Fibroblast of lung (primary cell): Measurements from ENCODE around the gene SGO2. TPM values are rescaled to one million over a fixed set of nuclear protein-coding genes. Genes with fewer than 3 reads are reported as not detected.

Experiments used
- DNase-seq, 2 donors: peaks; one replicate each; pipeline versions ENCODE4 v3.0.0 to v3.0.0-alpha.2; 2010; ENCODE audit warnings: low read depth in 2 of 2
- H2AFZ ChIP-seq: 2 replicates; pipeline ENCODE4 v1.5.1; 2012; ENCODE audit warnings: low read length, control low read depth, inconsistent platforms
- H3K27ac ChIP-seq: 2 replicates; pipeline ENCODE4 v1.5.1; 2011; ENCODE audit warnings: low read length, control low read depth; ENCODE audit not compliant: insufficient read depth
- H3K27me3 ChIP-seq: 2 replicates; pipeline ENCODE4 v1.5.1; 2011; ENCODE audit warnings: mild to moderate bottlenecking, low read length; ENCODE audit not compliant: control insufficient read depth, insufficient read depth
- H3K36me3 ChIP-seq: 2 replicates; pipeline ENCODE4 v1.5.1; 2011; ENCODE audit warnings: low read length; ENCODE audit not compliant: control insufficient read depth, insufficient read depth
- H3K4me1 ChIP-seq: 2 replicates; pipeline ENCODE4 v1.5.1; 2011; ENCODE audit warnings: low read length; ENCODE audit not compliant: control insufficient read depth, insufficient read depth; ENCODE audit errors: extremely low read depth
- H3K4me2 ChIP-seq: 2 replicates; pipeline ENCODE4 v1.5.1; 2011; ENCODE audit warnings: low read length, control low read depth; ENCODE audit not compliant: insufficient read depth; ENCODE audit errors: extremely low read depth
- H3K4me3 ChIP-seq, 4 experiments: fragments of 200-600 bp in 1 of 4; sonication (generic) in 1 of 4; replicated peaks in 1 of 4; 2 replicates each; pipeline ENCODE4 v1.5.1; 2011 to 2016; ENCODE audit warnings: low read length in 4 of 4, low read depth in 3 of 4, mild to moderate bottlenecking in 3 of 4, control low read depth in 2 of 4, inconsistent platforms in 1 of 4, mixed read lengths in 1 of 4; ENCODE audit not compliant: insufficient read depth in 1 of 4; ENCODE audit errors: control extremely low read depth in 1 of 4
- H3K79me2 ChIP-seq: 2 replicates; pipeline ENCODE4 v1.5.1; 2012; ENCODE audit warnings: mild to moderate bottlenecking, low read length, inconsistent platforms; ENCODE audit not compliant: control insufficient read depth, insufficient read depth
- H3K9ac ChIP-seq: 2 replicates; pipeline ENCODE4 v1.5.1; 2011; ENCODE audit warnings: mild to moderate bottlenecking, low read length, control low read depth; ENCODE audit not compliant: insufficient read depth
- H3K9me3 ChIP-seq: 2 replicates; pipeline ENCODE4 v1.5.1; 2012; ENCODE audit warnings: low read depth, low read length; ENCODE audit not compliant: control insufficient read depth, insufficient read depth
- H4K20me1 ChIP-seq: 2 replicates; pipeline ENCODE4 v1.5.1; 2011; ENCODE audit warnings: low read length; ENCODE audit not compliant: control insufficient read depth, insufficient read depth; ENCODE audit errors: extremely low read depth
- EZH2 ChIP-seq: IDR thresholded peaks from 2 replicates; pipeline ENCODE4 v1.5.1; 2012; ENCODE audit warnings: low read length, control low read depth, mild to moderate bottlenecking; ENCODE audit errors: missing control alignments
- polyA plus RNA-seq, 2 donors: library from polyadenylated mRNA; depleted of rRNA in 1 of 2; stranded (reverse) in 1 of 2; unstranded in 1 of 2; fragments of >200 nt; gene quantifications; 2 replicates each; pipeline ENCODE4 v1.2.1, GENCODE V29; 2011 to 2012; ENCODE audit warnings: missing spikeins in 1 of 2
- total RNA-seq: library from RNA; depleted of rRNA; stranded (reverse); fragments of >200 nt; gene quantifications from 2 replicates; pipeline ENCODE4 v1.2.1, GENCODE V29; 2014
- TF ChIP-seq, protein P1 (sequence below), 2 donors: IDR thresholded peaks in 1 of 2; conservative IDR thresholded peaks in 1 of 2; 1 replicate in 1 of 2; 2 replicates in 1 of 2; pipeline ENCODE4 v1.5.1; 2011 to 2012; ENCODE audit warnings: low read length in 2 of 2, control low read depth in 1 of 2, inconsistent platforms in 1 of 2, low read depth in 1 of 2, mild to moderate bottlenecking in 1 of 2

The SGO2 gene
- total and polyA plus RNA-seq, 2 donors (not counting 1 experiment from before 2014, with no cell fraction given) = 5.4 to 6.9 TPM

DNA sequence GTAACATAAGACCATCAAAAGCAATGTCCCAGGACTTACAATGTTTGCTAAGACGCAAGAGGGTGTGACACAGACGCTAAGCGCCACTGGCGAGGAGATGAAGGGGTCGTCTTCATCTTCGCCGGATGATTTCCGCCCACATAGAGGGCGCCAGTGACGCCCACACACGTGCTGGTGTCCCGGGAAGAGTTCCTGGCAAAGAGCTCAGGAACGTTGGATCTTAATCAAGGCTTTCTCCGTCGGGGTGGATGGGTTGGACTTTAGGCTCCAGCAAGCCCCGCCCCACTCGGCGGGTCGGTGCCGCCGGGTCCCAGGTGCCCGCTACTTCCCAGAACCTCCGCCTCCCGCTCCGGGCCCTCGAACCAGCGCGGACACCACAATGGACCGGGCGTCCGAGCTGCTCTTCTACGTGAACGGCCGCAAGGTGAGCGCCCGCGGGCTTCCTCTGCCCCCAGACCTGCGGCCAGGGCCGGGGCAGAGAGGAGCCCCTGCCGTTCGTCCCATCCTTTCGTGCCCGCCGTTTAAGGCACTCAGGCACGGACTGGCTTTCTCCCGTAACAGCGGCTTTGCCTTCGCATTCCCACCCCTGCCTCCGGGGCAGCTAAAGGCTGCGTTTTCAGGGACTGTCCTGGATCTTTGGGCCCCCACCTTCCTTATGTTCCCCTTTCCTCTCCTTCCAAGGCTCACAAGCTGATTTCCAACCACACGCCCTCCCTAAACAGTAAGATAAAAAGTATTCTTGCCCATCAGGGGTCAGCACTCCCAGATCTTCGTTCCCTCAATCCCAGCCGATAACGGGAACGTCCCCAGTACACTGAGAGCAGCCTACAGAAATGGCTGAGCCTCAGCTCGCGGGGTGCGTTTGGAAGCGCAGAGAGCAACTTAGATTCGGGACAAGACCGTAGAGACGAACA lies 60.0 kb downstream of the SGO2 start, which contains the start of gene AOX1:
Gene AOX1 (plus strand): TSS at position 285 of the 914 bp plus-strand sequence. CDS start 95 bp downstream, at position 380.
- Histone ChIP-seq H3K4me1 (no peaks in the 10 kb centered on the region), H3K4me2 (peak within 1 kb of the TSS; percentile 88), H3K27me3 (no peaks in the 10 kb centered on the region), H3K36me3 (no peaks in the 10 kb centered on the region), H3K9ac (peak within 1 kb of the TSS; percentile 29), H3K4me3 (peak within 1 kb of the TSS; percentile 40 to 81 (median 58)), H3K27ac (no peak within 1 kb of the TSS), H2AFZ (peak within 1 kb of the TSS; percentile 86), H3K79me2 (no peaks in the 10 kb centered on the region), H4K20me1 (no peaks in the 10 kb centered on the region), H3K9me3 (no peaks in the 10 kb centered on the region)
- TF ChIP-seq, protein P1, sequence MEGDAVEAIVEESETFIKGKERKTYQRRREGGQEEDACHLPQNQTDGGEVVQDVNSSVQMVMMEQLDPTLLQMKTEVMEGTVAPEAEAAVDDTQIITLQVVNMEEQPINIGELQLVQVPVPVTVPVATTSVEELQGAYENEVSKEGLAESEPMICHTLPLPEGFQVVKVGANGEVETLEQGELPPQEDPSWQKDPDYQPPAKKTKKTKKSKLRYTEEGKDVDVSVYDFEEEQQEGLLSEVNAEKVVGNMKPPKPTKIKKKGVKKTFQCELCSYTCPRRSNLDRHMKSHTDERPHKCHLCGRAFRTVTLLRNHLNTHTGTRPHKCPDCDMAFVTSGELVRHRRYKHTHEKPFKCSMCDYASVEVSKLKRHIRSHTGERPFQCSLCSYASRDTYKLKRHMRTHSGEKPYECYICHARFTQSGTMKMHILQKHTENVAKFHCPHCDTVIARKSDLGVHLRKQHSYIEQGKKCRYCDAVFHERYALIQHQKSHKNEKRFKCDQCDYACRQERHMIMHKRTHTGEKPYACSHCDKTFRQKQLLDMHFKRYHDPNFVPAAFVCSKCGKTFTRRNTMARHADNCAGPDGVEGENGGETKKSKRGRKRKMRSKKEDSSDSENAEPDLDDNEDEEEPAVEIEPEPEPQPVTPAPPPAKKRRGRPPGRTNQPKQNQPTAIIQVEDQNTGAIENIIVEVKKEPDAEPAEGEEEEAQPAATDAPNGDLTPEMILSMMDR (conservative IDR thresholded peaks at IDR 0.05 in 1 of 2, IDR thresholded peaks at IDR 0.05 in 1 of 2; ENCODE audit: low read depth in 1 of 2, low read length in 2 of 2) = peak; percentile 8 to 25
- TF ChIP-seq EZH2 = no peak
- DNase-seq = peak; percentile 47 to 73

DNA sequence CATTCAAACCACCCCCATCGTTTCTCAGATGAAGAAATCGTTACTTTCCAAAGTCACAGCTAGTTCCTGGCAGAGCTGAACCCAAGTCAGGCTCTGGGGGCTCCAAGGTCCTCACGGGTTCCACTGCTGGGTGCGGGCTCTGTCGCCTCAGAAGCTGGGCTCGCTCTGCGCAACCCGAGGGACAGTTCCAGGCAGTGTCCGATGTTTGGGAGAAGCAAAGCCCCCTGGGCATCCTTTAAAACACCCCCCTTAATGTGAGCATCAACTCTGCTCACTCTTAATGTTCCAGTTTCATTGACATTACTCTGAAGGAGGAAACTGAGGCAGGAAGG lies 60.6 kb downstream of the SGO2 start:
- H3K9ac ChIP-seq = no peak overlapping the region
- peak overlapping the region in 2 of 4 experiments; percentile 67 to 81 for H3K4me3 ChIP-seq
- H3K9me3 ChIP-seq = no peaks in the 10 kb centered on the region
- TF ChIP-seq EZH2 = no peak
- TF ChIP-seq, protein P1 (conservative IDR thresholded peaks at IDR 0.05 in 1 of 2, IDR thresholded peaks at IDR 0.05 in 1 of 2; ENCODE audit: low read depth in 1 of 2, low read length in 2 of 2) = no peak
- no peaks in the 10 kb centered on the region for H4K20me1 ChIP-seq
- DNase-seq = no peak
- H3K4me1 ChIP-seq = no peaks in the 10 kb centered on the region
- H3K36me3 ChIP-seq = no peaks in the 10 kb centered on the region
- peak overlapping the region; percentile 88 for H3K4me2 ChIP-seq
- no peaks in the 10 kb centered on the region for H3K79me2 ChIP-seq
- H3K27ac ChIP-seq = no peak overlapping the region
- H2AFZ ChIP-seq = peak overlapping the region; percentile 86
- no peaks in the 10 kb centered on the region for H3K27me3 ChIP-seq

DNA sequence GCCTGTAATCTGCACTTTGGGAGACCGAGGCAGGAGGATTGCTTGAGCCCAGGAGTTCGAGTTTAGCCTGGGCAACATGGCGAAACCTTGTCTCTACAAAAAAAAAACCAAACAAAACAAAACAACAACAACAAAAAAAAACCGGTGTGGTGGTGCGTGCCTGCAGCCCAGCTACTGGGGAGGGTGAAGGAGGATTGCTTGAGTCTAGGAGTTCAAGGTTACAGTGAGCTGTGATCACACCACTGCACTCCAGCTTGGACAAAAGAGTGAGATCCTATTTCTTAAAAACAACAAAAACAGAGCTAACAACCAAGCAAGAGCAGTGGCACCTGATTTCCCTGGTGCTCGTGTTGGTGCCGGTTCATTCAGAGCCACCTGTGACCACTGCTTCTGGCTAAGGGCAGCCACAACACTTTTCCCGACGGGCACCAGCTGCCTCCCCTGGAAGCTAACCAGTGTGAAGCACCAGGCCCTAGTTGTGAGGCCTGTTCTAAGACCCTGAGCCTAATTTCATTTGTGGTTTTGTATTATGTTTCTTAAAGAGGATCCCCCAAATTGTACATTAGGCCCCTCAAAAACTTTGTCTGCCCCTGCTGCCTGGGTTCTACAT lies 61.1 kb downstream of the SGO2 start:
- Histone ChIP-seq H3K4me1 (no peaks in the 10 kb centered on the region), H3K27me3 (no peaks in the 10 kb centered on the region), H4K20me1 (no peaks in the 10 kb centered on the region), H2AFZ (no peak overlapping the region), H3K36me3 (no peaks in the 10 kb centered on the region), H3K4me2 (no peak overlapping the region), H3K9me3 (no peaks in the 10 kb centered on the region), H3K27ac (no peak overlapping the region), H3K79me2 (no peaks in the 10 kb centered on the region), H3K4me3 (no peak overlapping the region), H3K9ac (no peak overlapping the region)
- TF ChIP-seq EZH2 = no peak
- TF ChIP-seq, protein P1 (conservative IDR thresholded peaks at IDR 0.05 in 1 of 2, IDR thresholded peaks at IDR 0.05 in 1 of 2; ENCODE audit: low read depth in 1 of 2, low read length in 2 of 2) = no peak
- no peak for DNase-seq
